Mammary epithelial cell (primary cell): ENCODE results near the gene ANKRD9.

Experiments used
- CTCF ChIP-seq, 2 donors: IDR thresholded peaks in 1 of 2; conservative IDR thresholded peaks in 1 of 2; 2 replicates each; pipeline ENCODE4 v1.5.1; 2011 to 2012; ENCODE audit warnings: inconsistent platforms in 2 of 2, low read length in 2 of 2, mild to moderate bottlenecking in 2 of 2, control low read depth in 1 of 2, low read depth in 1 of 2; ENCODE audit not compliant: insufficient read depth in 1 of 2; ENCODE audit errors: extremely low read depth in 1 of 2
- EZH2 ChIP-seq: IDR thresholded peaks from 2 replicates; pipeline ENCODE4 v1.6.1; 2012; ENCODE audit warnings: low read length, inconsistent platforms, borderline replicate concordance

GRCh38 chr14:102474934-102475333 lies 34.6 kb downstream of the ANKRD9 start:
- TF ChIP-seq CTCF (conservative IDR thresholded peaks at IDR 0.05 in 1 of 2, IDR thresholded peaks at IDR 0.05 in 1 of 2; ENCODE audit: extremely low read depth in 1 of 2, insufficient read depth in 1 of 2, low read depth in 1 of 2, low read length in 2 of 2) (no peak), EZH2 (no peak)
